C4-2B (cell line): Measurements from ENCODE around the gene FCGBP.

Experiments
- H3K27ac ChIP-seq: fragments of 450-650 bp; 2 replicates; pipeline ENCODE4 v1.5.1; 2017
- ZFX ChIP-seq: fragments of 450-650 bp; IDR thresholded peaks from 2 replicates; pipeline ENCODE4 v1.6.1; 2017
- TF ChIP-seq, protein P1 (sequence below): fragments of 450-650 bp; conservative IDR thresholded peaks from 2 replicates; pipeline ENCODE4 v1.5.1; 2017; ENCODE audit warnings: mild to moderate bottlenecking

FCGBP gene

DNA sequence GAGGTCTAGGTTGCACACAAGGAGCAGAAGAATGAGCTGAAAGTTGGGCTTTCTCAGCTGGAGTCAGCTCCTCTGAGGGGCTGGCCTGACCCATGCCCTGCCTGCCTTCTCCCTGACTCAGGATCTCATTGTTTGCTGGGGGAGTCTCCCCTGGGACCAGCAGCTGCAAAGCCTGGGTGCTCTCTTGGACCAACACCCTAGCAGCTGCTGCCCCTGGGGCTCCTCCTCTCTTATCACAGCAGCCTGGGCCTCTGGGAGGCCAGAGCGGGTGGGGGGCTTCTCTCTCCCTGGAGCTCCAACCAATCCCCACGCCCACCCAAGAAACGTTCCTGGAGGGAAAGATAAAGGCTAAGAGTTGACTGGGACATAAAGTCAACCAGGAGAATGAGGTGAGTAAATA lies 1.6 kb upstream of the FCGBP start:
- peak overlapping the region; percentile 48; the same call in 1 of the 2 replicates for H3K27ac ChIP-seq
- TF ChIP-seq ZFX, result no peak
- TF ChIP-seq, protein P1, sequence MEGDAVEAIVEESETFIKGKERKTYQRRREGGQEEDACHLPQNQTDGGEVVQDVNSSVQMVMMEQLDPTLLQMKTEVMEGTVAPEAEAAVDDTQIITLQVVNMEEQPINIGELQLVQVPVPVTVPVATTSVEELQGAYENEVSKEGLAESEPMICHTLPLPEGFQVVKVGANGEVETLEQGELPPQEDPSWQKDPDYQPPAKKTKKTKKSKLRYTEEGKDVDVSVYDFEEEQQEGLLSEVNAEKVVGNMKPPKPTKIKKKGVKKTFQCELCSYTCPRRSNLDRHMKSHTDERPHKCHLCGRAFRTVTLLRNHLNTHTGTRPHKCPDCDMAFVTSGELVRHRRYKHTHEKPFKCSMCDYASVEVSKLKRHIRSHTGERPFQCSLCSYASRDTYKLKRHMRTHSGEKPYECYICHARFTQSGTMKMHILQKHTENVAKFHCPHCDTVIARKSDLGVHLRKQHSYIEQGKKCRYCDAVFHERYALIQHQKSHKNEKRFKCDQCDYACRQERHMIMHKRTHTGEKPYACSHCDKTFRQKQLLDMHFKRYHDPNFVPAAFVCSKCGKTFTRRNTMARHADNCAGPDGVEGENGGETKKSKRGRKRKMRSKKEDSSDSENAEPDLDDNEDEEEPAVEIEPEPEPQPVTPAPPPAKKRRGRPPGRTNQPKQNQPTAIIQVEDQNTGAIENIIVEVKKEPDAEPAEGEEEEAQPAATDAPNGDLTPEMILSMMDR, result no peak

GRCh38 chr19:39935364-39935661 lies 879 bp upstream of the FCGBP start:
- peak overlapping the region; percentile 48; the same call in 1 of the 2 replicates for H3K27ac ChIP-seq
- TF ChIP-seq ZFX, result no peak

DNA sequence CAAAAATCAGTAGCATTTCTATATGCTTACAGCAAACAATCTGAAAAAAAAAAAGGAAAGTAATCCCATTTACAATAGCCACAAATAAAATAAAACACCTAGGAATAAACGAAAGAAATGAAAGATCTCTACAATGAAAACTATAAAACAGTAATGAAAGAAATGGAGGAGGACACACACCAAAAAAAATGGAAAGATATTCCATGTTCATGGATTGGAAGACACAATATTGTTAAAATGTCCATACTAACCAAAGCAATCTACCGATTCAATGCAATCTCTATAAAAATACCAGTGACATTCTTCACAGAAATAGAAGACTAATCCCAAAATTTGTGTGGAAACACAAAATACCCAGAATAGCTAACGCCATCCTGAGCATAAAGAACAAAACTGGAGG lies 4.7 kb downstream of the FCGBP start:
- H3K27ac ChIP-seq, result no peak overlapping the region
- TF ChIP-seq ZFX, result no peak
- TF ChIP-seq, protein P1, result no peak

DNA sequence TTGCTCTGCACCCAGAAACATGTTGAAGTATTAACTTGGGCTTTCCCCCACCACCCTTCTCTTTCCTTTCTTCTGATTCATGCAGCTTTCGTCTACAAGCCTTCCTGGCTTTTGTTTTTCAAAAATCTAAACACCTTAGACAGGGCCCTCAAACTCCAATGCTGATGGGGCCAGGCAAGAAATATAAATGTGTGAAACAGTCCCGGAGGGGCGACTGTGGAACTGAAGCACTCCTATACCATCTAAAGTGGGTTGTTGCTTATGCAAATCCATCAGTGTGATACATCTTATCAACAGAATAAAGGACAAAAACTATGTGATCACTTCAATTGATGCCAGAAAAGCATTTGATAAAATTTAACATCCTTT lies 6.1 kb downstream of the FCGBP start:
- TF ChIP-seq, protein P1, result no peak
- TF ChIP-seq ZFX, result no peak
- no peak overlapping the region for H3K27ac ChIP-seq

GRCh38 chr19:39927524-39928356 lies 6.7 kb downstream of the FCGBP start:
- H3K27ac ChIP-seq, result no peak overlapping the region
- TF ChIP-seq, protein P1, result no peak
- no peak for TF ChIP-seq ZFX

DNA sequence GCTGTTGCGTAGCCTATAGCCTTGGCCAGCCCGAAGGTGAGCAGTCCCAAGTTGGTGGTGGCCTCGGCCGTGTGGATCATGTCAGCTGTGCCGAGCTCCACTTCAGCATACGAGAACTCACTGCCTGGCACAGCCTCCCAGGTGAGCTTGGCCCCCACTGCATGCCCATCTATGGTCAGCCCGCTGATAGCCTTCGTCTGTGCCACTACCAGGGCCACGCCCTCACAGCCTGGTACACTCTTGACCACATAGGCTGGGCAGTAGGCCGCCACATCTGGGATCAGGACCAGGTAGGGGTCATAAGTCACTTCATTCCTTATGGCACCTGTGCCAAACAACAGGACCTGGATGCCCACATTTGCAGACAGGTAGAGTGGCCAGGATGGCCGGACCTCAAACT lies 7.4 kb downstream of the FCGBP start:
- no peak for TF ChIP-seq ZFX
- TF ChIP-seq, protein P1, result no peak
- H3K27ac ChIP-seq, result no peak overlapping the region

GRCh38 chr19:39926170-39926760 lies 8.2 kb downstream of the FCGBP start:
- H3K27ac ChIP-seq, result no peak overlapping the region
- TF ChIP-seq, protein P1, result no peak

- TF ChIP-seq, protein P1, result no peak
- no peak overlapping the region for H3K27ac ChIP-seq
Observed at GRCh38 chr19:39924952-39925351, 9.5 kb downstream of the FCGBP start.
